Measurements from ENCODE around the gene ZBTB16. TPM values are rescaled to one million over a fixed set of nuclear protein-coding genes. Genes with fewer than 3 reads are reported as not detected.

Gene ZBTB16
- total RNA-seq, 1 donor from 2014 or later = 171 TPM

DNA sequence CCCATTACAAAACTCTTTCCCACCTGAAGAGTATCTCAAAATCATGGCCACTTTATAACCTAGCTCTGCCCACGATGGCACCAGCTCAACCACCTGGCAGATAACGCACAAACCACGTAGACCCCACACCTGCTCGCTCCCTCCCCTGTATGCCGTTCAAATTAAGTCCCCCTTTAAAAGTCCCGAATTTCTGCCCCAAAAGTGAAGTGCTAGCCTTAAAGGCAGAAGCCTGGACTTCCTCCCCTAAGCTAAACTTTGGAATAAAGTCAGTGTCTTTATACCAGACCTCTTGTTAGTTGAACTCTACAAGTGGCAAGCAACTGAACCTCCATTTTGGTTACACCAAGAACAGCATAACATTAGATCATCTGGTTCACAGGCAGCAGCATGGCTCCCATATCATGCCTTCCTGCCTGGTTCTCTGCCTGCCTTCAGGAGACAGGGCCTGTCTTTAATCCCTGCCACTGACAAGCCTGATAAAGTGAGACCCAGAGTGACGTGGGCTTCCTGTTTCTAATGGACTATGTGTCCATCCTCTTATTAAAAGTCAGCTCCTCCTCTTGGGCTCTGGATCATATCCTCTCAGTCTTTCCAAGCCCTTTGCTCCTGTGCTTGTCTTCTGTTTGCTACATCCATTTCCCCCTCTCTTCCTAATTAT lies 204.1 kb downstream of the ZBTB16 start:
- ATAC-seq = no peak
- H3K36me3 ChIP-seq = no peaks in the 10 kb centered on the region
- TF ChIP-seq, protein P1, sequence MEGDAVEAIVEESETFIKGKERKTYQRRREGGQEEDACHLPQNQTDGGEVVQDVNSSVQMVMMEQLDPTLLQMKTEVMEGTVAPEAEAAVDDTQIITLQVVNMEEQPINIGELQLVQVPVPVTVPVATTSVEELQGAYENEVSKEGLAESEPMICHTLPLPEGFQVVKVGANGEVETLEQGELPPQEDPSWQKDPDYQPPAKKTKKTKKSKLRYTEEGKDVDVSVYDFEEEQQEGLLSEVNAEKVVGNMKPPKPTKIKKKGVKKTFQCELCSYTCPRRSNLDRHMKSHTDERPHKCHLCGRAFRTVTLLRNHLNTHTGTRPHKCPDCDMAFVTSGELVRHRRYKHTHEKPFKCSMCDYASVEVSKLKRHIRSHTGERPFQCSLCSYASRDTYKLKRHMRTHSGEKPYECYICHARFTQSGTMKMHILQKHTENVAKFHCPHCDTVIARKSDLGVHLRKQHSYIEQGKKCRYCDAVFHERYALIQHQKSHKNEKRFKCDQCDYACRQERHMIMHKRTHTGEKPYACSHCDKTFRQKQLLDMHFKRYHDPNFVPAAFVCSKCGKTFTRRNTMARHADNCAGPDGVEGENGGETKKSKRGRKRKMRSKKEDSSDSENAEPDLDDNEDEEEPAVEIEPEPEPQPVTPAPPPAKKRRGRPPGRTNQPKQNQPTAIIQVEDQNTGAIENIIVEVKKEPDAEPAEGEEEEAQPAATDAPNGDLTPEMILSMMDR (IDR thresholded peaks at IDR 0.05) = no peak
- no peak overlapping the region for H3K27ac ChIP-seq
- intact Hi-C loops (cut with DNase I) = loop anchor here (10.0 kb wide), 2 partner anchors 229 to 369 kb away; no protein-coding TSS in a partner anchor
- DNase-seq = no peak
- H3K9me3 ChIP-seq = no peaks in the 10 kb centered on the region
- H3K27me3 ChIP-seq (ENCODE audit: low read depth) = no peaks in the 10 kb centered on the region
- no peak overlapping the region for H3K4me3 ChIP-seq
- H3K4me1 ChIP-seq = peaks cover 36% of the 10 kb centered on the region

GRCh38 chr11:114264381-114264780 lies 204.9 kb downstream of the ZBTB16 start:
- H3K36me3 ChIP-seq = no peaks in the 10 kb centered on the region
- peaks cover 28% of the 10 kb centered on the region for H3K4me1 ChIP-seq
- H3K27me3 ChIP-seq (ENCODE audit: low read depth) = no peaks in the 10 kb centered on the region
- no peaks in the 10 kb centered on the region for H3K9me3 ChIP-seq
- TF ChIP-seq, protein P1 (IDR thresholded peaks at IDR 0.05) = no peak
- intact Hi-C loops (cut with DNase I) = loop anchor here (10.0 kb wide), 2 partner anchors 230 to 370 kb away; no protein-coding TSS in a partner anchor
- ATAC-seq (no peak), DNase-seq (no peak)
- no peak overlapping the region for H3K27ac ChIP-seq
- H3K4me3 ChIP-seq = no peak overlapping the region

GRCh38 chr11:114265122-114265878 lies 205.8 kb downstream of the ZBTB16 start:
- H3K4me3 ChIP-seq = no peak overlapping the region
- no peaks in the 10 kb centered on the region for H3K36me3 ChIP-seq
- H3K9me3 ChIP-seq = no peaks in the 10 kb centered on the region
- intact Hi-C loops (cut with DNase I) = loop anchor here (10.0 kb wide), 2 partner anchors 230 to 370 kb away; no protein-coding TSS in a partner anchor
- no peak overlapping the region for H3K27ac ChIP-seq
- TF ChIP-seq, protein P1 (IDR thresholded peaks at IDR 0.05) = no peak
- H3K4me1 ChIP-seq = peaks cover 19% of the 10 kb centered on the region
- H3K27me3 ChIP-seq (ENCODE audit: low read depth) = no peaks in the 10 kb centered on the region
- DNase-seq (no peak), ATAC-seq (no peak)

GRCh38 chr11:114269498-114269897 lies 210.0 kb downstream of the ZBTB16 start:
- intact Hi-C loops (cut with DNase I) = loop anchor here (10.0 kb wide), 2 partner anchors 235 to 375 kb away; no protein-coding TSS in a partner anchor
- ATAC-seq = no peak

DNA sequence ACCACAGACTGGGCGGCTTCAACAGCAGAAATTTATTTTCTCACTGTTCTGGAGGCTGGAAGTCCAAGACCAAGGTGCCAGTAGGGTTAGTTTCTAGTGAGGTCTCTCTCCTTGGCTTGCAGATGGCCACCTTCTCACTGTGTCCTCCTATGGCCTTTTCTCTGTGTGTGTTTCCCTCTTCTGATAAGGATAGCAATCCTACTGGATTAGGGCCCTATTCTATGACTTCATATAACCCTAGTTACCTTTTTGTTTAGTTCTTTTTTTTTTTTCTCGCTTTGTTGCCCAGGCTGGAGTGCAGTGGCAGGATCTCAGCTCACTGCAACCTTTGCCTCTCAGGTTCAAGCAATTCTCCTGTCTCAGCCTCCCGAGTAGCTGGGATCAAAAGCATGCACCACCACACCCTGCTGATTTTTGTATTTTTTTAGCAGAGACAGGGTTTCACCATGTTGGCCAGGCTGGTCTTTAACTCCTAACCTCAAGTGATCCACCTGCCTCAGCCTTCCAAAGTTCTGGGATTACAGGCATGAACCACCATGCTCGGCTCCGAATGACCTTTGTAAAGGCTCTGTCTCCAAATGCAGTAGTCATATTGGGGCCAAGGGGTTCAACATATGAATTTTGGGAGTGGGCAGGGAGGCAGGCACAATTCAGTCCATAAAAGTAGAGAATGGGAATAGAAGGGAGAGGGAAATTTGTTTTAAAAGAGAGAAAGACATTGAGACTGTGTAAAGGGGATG lies 211.2 kb downstream of the ZBTB16 start:
- intact Hi-C loops (cut with DNase I) = no loop called here
- Histone ChIP-seq H3K9me3 (no peaks in the 10 kb centered on the region), H3K4me1 (no peaks in the 10 kb centered on the region), H3K4me3 (no peak overlapping the region), H3K27me3 (ENCODE audit: low read depth) (no peaks in the 10 kb centered on the region), H3K27ac (no peak overlapping the region), H3K36me3 (no peaks in the 10 kb centered on the region)
- ATAC-seq (no peak), DNase-seq (no peak)
- TF ChIP-seq, protein P1 (IDR thresholded peaks at IDR 0.05) = no peak

More at GRCh38 chr11:114269498-114269897, 210.0 kb downstream of the ZBTB16 start:
- Histone ChIP-seq H3K27ac (no peak overlapping the region), H3K9me3 (no peaks in the 10 kb centered on the region), H3K4me1 (no peaks in the 10 kb centered on the region), H3K36me3 (no peaks in the 10 kb centered on the region), H3K4me3 (no peak overlapping the region), H3K27me3 (ENCODE audit: low read depth) (no peaks in the 10 kb centered on the region)
- DNase-seq = no peak
- TF ChIP-seq, protein P1 (IDR thresholded peaks at IDR 0.05) = no peak

All from lower lobe of right lung (tissue), 2 donors.